IMR-90 (cell line): Measurements from ENCODE around the gene KAT7. TPM values are rescaled to one million over a fixed set of nuclear protein-coding genes. Genes with fewer than 3 reads are reported as not detected.

Experiments
- ATAC-seq: fragments of 200-7000 bp; cut with Tn5 transposase; 2 replicates; pipeline ENCODE4 v1.9.1; 2020; ENCODE audit warnings: low read depth, mild to moderate bottlenecking, moderate library complexity
- BruUV-seq: library from RNA; stranded (reverse); fragments of 400-500 nt; replicated peaks from 2 replicates; lab custom pipeline; 2021; lab: Mats Ljungman, UMichigan
- CTCF ChIA-PET: fragments of 300-600 bp; formaldehyde crosslinking; extraction: SDS; loops from one replicate; lab custom pipeline; 2021; ENCODE audit warnings: antibody characterized with exemption; lab: Yijun Ruan, JAX
- POLR2A ChIA-PET: fragments of 300-600 bp; sonication (Branson Sonifier 250); formaldehyde crosslinking; loops from one replicate; lab custom pipeline; 2022; ENCODE audit warnings: antibody characterized with exemption; ENCODE audit not compliant: unreplicated experiment; lab: Charles Lee
- DNase-seq: peaks from one replicate; pipeline ENCODE4 v3.0.0; 2013
- H2AFZ ChIP-seq: replicated peaks from 2 replicates; pipeline ENCODE3; 2013; ENCODE audit warnings: low read length, mild to moderate bottlenecking; ENCODE audit not compliant: poor library complexity
- H2AK5ac ChIP-seq: 2 replicates; pipeline ENCODE4 v1.6.1; 2013; ENCODE audit warnings: low read depth, low read length, inconsistent platforms
- H2AK9ac ChIP-seq: replicated peaks from 2 replicates; pipeline ENCODE3; 2013; ENCODE audit warnings: mild to moderate bottlenecking, low read depth, low read length, moderate library complexity; ENCODE audit not compliant: poor library complexity
- H2BK120ac ChIP-seq: 2 replicates; pipeline ENCODE4 v1.6.1; 2013; ENCODE audit warnings: low read depth, low read length, inconsistent platforms
- H2BK15ac ChIP-seq: 3 replicates; pipeline ENCODE4 v1.6.1; 2013; ENCODE audit warnings: low read depth, low read length, inconsistent platforms
- H2BK20ac ChIP-seq: 2 replicates; pipeline ENCODE4 v1.6.1; 2013; ENCODE audit warnings: low read depth, mild to moderate bottlenecking, inconsistent platforms, low read length, moderate library complexity
- H2BK5ac ChIP-seq: 2 replicates; pipeline ENCODE4 v1.6.1; 2013; ENCODE audit warnings: mild to moderate bottlenecking, low read depth, low read length, inconsistent platforms; ENCODE audit not compliant: poor library complexity, severe bottlenecking
- H3K14ac ChIP-seq: replicated peaks from 2 replicates; pipeline ENCODE4 v1.6.1; 2013; ENCODE audit warnings: low read depth, low read length, inconsistent platforms
- H3K18ac ChIP-seq: 2 replicates; pipeline ENCODE4 v1.6.1; 2013; ENCODE audit warnings: low read depth, low read length, control low read depth
- H3K23ac ChIP-seq: 2 replicates; pipeline ENCODE4 v1.6.1; 2013; ENCODE audit warnings: low read depth, low read length, inconsistent platforms
- H3K27ac ChIP-seq: 2 replicates; pipeline ENCODE4 v1.5.1; 2013; ENCODE audit warnings: mild to moderate bottlenecking, control low read depth, low read length; ENCODE audit not compliant: insufficient read depth
- H3K27me3 ChIP-seq: 2 replicates; pipeline ENCODE4 v1.6.1; 2013; ENCODE audit warnings: low read length; ENCODE audit not compliant: control insufficient read depth, insufficient read depth
- H3K36me3 ChIP-seq: 2 replicates; pipeline ENCODE4 v1.6.1; 2013; ENCODE audit warnings: low read length, mixed read lengths; ENCODE audit not compliant: control insufficient read depth, insufficient read depth
- H3K4ac ChIP-seq: 2 replicates; pipeline ENCODE4 v1.6.1; 2013; ENCODE audit warnings: low read depth, low read length, inconsistent platforms
- H3K4me1 ChIP-seq: 2 replicates; pipeline ENCODE4 v1.6.1; 2013; ENCODE audit warnings: low read length, mixed read lengths; ENCODE audit not compliant: control insufficient read depth, insufficient read depth
- H3K4me2 ChIP-seq: 2 replicates; pipeline ENCODE4 v1.6.1; 2013; ENCODE audit warnings: low read depth, mild to moderate bottlenecking, control low read depth, low read length, moderate library complexity
- H3K4me3 ChIP-seq: 2 replicates; pipeline ENCODE4 v1.5.1; 2013; ENCODE audit warnings: low read depth, mild to moderate bottlenecking, control low read depth, low read length, moderate library complexity; ENCODE audit not compliant: insufficient read depth
- H3K56ac ChIP-seq: 2 replicates; pipeline ENCODE4 v1.6.1; 2013; ENCODE audit warnings: low read length, inconsistent platforms; ENCODE audit not compliant: insufficient read depth; ENCODE audit errors: extremely low read depth
- H3K79me1 ChIP-seq, 2 experiments: 2 replicates each; pipeline ENCODE4 v1.6.1; 2013; ENCODE audit warnings: low read length in 2 of 2, inconsistent platforms in 1 of 2, low read depth in 1 of 2
- H3K9ac ChIP-seq: 2 replicates; pipeline ENCODE4 v1.6.1; 2013; ENCODE audit warnings: low read depth, low read length, control low read depth
- H3K9me1 ChIP-seq: 2 replicates; pipeline ENCODE4 v1.6.1; 2013; ENCODE audit warnings: low read length, inconsistent platforms; ENCODE audit not compliant: insufficient read depth
- H3K9me3 ChIP-seq: 2 replicates; pipeline ENCODE4 v1.6.1; 2013; ENCODE audit warnings: low read length; ENCODE audit not compliant: control insufficient read depth, insufficient read depth
- H4K20me1 ChIP-seq: 2 replicates; pipeline ENCODE4 v1.6.1; 2013; ENCODE audit warnings: low read length, inconsistent platforms; ENCODE audit not compliant: insufficient read depth
- H4K5ac ChIP-seq: 2 replicates; pipeline ENCODE4 v1.6.1; 2013; ENCODE audit warnings: mild to moderate bottlenecking, low read depth, low read length, control low read depth
- H4K8ac ChIP-seq, 2 experiments: 2 replicates each; pipeline ENCODE4 v1.6.1; 2013; ENCODE audit warnings: low read depth in 2 of 2, low read length in 2 of 2, control low read depth in 1 of 2, inconsistent platforms in 1 of 2
- H4K91ac ChIP-seq: 2 replicates; pipeline ENCODE4 v1.6.1; 2013; ENCODE audit warnings: low read depth, low read length, inconsistent platforms; ENCODE audit not compliant: insufficient read depth
- CEBPB ChIP-seq: IDR thresholded peaks from 2 replicates; pipeline ENCODE4 v1.6.1; 2012; ENCODE audit warnings: low read depth, low read length, improper control_type of control experiment
- SMC3 ChIP-seq: fragments of 150-350 bp; IDR thresholded peaks from 2 replicates; pipeline ENCODE4 v1.6.1; 2016; ENCODE audit warnings: low read depth, mild to moderate bottlenecking, antibody characterized with exemption, low read length, moderate library complexity
- WGBS, 2 experiments: methylation state at CpG; one replicate each; pipeline versions ENCODE4 v1.1.5 to v1.1.7; 2013; ENCODE audit warnings: missing lambda C conversion rate in 2 of 2; ENCODE audit not compliant: insufficient read length in 1 of 2; ENCODE audit errors: extremely low coverage in 2 of 2; 5-methylcytosine and 5-hydroxymethylcytosine counted together
- dilution Hi-C: fragments of 300-500 bp; cut with HindIII; formaldehyde crosslinking; loops from one replicate; pipeline ENCODE4 v1.14.3; 2018; ENCODE audit warnings: low sequenced_read_pairs; ENCODE audit not compliant: unreplicated experiment
- in situ Hi-C: fragments of 300-500 bp; cut with MboI; formaldehyde crosslinking; loops from 3 replicates; pipeline ENCODE4 v1.14.3; 2019; ENCODE audit warnings: low sequenced_read_pairs, inconsistent platforms, mixed read lengths
- intact Hi-C: fragments of 100-400 bp; cut with micrococcal nuclease; formaldehyde crosslinking; loops from 2 replicates; pipeline ENCODE4 v1.10.0; 2022
- polyA plus RNA-seq, 3 experiments: library from polyadenylated mRNA; depleted of rRNA; stranded (reverse); fragments of >200 nt; gene quantifications; 2 replicates each; pipeline ENCODE4 v1.2.3, GENCODE V29; 2012; ENCODE audit warnings: low replicate concordance in 1 of 3
- total RNA-seq: library from RNA; depleted of rRNA; stranded (reverse); fragments of >200 nt; gene quantifications from 2 replicates; pipeline ENCODE4 v1.2.3, GENCODE V29; 2012

The KAT7 gene
- total and polyA plus RNA-seq, 2 of the 4 experiments (the other 2 are of a cell fraction) = 16.9 to 21.9 TPM

DNA sequence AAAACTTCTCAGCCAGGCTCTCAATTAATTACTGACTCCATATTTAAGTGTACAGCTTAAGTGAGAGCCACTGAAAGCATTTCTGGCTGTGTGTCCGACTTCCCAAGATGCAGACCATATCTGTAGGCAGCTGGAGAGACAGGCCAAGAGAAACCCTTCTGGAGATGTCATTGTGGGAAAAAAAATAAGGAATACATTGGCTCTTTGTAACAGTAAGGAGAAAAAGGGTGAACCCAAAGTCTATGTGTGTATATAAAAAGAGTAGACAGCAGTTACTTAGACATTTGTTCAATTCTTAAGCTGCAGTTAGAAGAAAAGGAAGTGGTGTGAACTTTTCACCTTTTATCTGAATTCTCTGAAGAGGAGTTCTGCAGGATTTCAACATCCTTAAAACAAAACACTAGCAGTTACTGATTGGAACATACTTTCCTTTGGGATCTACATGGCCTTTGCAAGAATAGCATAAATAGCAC lies 46.3 kb upstream of the KAT7 start:
- Histone ChIP-seq H2BK120ac (no peak overlapping the region), H2AFZ (no peak overlapping the region), H2AK5ac (no peak overlapping the region), H3K4ac (no peak overlapping the region), H3K56ac (no peak overlapping the region), H3K14ac (no peak overlapping the region), H4K91ac (no peak overlapping the region), H3K27me3 (peaks cover 10% of the 10 kb centered on the region), H4K8ac (no peak overlapping the region), H2BK15ac (no peak overlapping the region), H3K23ac (no peak overlapping the region), H4K5ac (no peak overlapping the region), H2AK9ac (no peak overlapping the region), H4K20me1 (no peaks in the 10 kb centered on the region), H3K79me1 (no peaks in the 10 kb centered on the region), H3K4me1 (peaks cover 4% of the 10 kb centered on the region), H3K27ac (no peak overlapping the region), H3K9ac (no peak overlapping the region), H3K36me3 (no peaks in the 10 kb centered on the region), H3K18ac (no peak overlapping the region), H3K4me2 (peak overlapping the region; percentile 57), H3K4me3 (no peak overlapping the region), H2BK20ac (no peak overlapping the region), H2BK5ac (no peak overlapping the region), H3K9me3 (no peaks in the 10 kb centered on the region), H3K9me1 (no peaks in the 10 kb centered on the region)
- in situ Hi-C loops (no loop called here), dilution Hi-C loops (no loop called here), intact Hi-C loops (no loop called here)
- DNase-seq (peak; percentile 34), ATAC-seq (peak; percentile 40)
- TF ChIP-seq SMC3 = no peak
- 0 out of 2 replicates have a peak, but pooled peaks have one; percentile 20 for TF ChIP-seq CEBPB
- ChIA-PET POLR2A (no interaction called here), CTCF (interaction anchor here (0.8 kb wide), 1 partner anchor 175 kb away, joined by 3 read pairs; no protein-coding TSS in a partner anchor)
- no CpG with 5 or more reads among the region's 1 CpG for WGBS, 2 experiments
- no TSS peak for BruUV-seq
